ENCODE results near the gene THSD4. TPM values are rescaled to one million over a fixed set of nuclear protein-coding genes. Genes with fewer than 3 reads are reported as not detected.

Gene THSD4
- total RNA-seq, 1 experiment from 2014 or later, result 36.3 TPM

DNA sequence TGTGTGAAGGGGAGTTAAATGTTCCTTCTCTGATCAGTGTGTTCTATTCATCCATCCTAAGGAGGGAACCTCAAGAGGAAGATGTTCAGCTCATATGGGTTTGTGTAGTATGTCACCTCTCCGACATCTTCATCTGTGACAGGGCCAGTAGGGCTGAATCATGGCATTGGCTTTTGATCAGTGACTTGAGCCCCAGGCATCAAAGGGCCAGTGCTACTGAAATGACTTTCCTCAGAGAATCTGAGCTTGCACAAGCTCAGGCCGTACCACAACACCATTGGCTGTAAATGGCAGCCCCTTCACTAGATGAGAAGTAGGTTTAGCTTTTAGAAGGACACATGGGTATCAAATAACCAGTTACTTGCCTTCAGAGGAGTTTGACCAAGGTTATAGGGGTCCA is 511.9 kb downstream of the THSD4 start:
- H3K36me3 Mint-ChIP-seq (ENCODE audit: insufficient read depth, unreplicated experiment), result no peaks in the 10 kb centered on the region
- TF ChIP-seq, protein P1, sequence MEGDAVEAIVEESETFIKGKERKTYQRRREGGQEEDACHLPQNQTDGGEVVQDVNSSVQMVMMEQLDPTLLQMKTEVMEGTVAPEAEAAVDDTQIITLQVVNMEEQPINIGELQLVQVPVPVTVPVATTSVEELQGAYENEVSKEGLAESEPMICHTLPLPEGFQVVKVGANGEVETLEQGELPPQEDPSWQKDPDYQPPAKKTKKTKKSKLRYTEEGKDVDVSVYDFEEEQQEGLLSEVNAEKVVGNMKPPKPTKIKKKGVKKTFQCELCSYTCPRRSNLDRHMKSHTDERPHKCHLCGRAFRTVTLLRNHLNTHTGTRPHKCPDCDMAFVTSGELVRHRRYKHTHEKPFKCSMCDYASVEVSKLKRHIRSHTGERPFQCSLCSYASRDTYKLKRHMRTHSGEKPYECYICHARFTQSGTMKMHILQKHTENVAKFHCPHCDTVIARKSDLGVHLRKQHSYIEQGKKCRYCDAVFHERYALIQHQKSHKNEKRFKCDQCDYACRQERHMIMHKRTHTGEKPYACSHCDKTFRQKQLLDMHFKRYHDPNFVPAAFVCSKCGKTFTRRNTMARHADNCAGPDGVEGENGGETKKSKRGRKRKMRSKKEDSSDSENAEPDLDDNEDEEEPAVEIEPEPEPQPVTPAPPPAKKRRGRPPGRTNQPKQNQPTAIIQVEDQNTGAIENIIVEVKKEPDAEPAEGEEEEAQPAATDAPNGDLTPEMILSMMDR (IDR thresholded peaks at IDR 0.05; ENCODE audit: unreplicated experiment), result no peak
- ChIA-PET POLR2A (interaction anchor here (1.0 kb wide), 1 partner anchor 65 kb away, joined by 3 read pairs; no protein-coding TSS in a partner anchor), CTCF (interaction anchor here (0.6 to 1.5 kb wide), 5 partner anchors 15 to 174 kb away, joined by 3 read pairs; no protein-coding TSS in a partner anchor)
- no peaks in the 10 kb centered on the region for H3K27me3 Mint-ChIP-seq (ENCODE audit: insufficient read depth, unreplicated experiment)
- no peak overlapping the region for H3K4me3 Mint-ChIP-seq (ENCODE audit: unreplicated experiment)
- H3K27ac Mint-ChIP-seq (ENCODE audit: low read depth, unreplicated experiment), result no peak overlapping the region
- no peaks in the 10 kb centered on the region for H3K9me3 Mint-ChIP-seq (ENCODE audit: unreplicated experiment)
- intact Hi-C loops (cut with micrococcal nuclease), result no loop called here
- no TSS peak for BruUV-seq (replicated peaks)
- H3K4me1 Mint-ChIP-seq (ENCODE audit: insufficient read depth, unreplicated experiment), result no peaks in the 10 kb centered on the region
- no peak for DNase-seq (ENCODE audit: unreplicated experiment)

DNA sequence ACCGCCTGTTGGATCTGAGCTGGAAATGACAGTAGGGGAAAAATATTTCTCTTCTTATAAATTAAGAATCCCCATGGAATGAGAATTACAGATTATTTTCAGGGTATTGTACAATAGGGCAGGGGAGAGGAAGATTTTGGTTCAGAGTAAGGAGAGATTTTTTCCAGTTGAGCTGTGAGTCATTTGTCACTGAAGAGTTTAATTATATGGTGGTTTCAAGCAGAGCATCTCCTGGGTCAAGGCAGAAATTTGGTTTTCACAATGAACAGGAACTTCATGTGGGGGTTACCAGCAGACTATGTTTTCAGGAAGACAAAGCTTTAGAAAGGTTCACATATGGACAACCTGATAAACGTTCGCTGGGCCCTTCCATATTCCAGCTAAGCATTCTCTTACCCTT is 512.3 kb downstream of the THSD4 start:
- H3K27ac Mint-ChIP-seq (ENCODE audit: low read depth, unreplicated experiment), result no peak overlapping the region
- no peaks in the 10 kb centered on the region for H3K4me1 Mint-ChIP-seq (ENCODE audit: insufficient read depth, unreplicated experiment)
- no peaks in the 10 kb centered on the region for H3K9me3 Mint-ChIP-seq (ENCODE audit: unreplicated experiment)
- intact Hi-C loops (cut with micrococcal nuclease), result no loop called here
- CTCF ChIA-PET, result interaction anchor here (0.6 to 1.5 kb wide), 5 partner anchors 16 to 174 kb away, joined by 3 read pairs; no protein-coding TSS in a partner anchor
- POLR2A ChIA-PET, result interaction anchor here (1.0 kb wide), 1 partner anchor 65 kb away, joined by 3 read pairs; no protein-coding TSS in a partner anchor
- H3K27me3 Mint-ChIP-seq (ENCODE audit: insufficient read depth, unreplicated experiment), result no peaks in the 10 kb centered on the region
- H3K4me3 Mint-ChIP-seq (ENCODE audit: unreplicated experiment), result no peak overlapping the region
- no peaks in the 10 kb centered on the region for H3K36me3 Mint-ChIP-seq (ENCODE audit: insufficient read depth, unreplicated experiment)
- no TSS peak for BruUV-seq (replicated peaks)
- TF ChIP-seq, protein P1 (IDR thresholded peaks at IDR 0.05; ENCODE audit: unreplicated experiment), result no peak
- DNase-seq (ENCODE audit: unreplicated experiment), result no peak

DNA sequence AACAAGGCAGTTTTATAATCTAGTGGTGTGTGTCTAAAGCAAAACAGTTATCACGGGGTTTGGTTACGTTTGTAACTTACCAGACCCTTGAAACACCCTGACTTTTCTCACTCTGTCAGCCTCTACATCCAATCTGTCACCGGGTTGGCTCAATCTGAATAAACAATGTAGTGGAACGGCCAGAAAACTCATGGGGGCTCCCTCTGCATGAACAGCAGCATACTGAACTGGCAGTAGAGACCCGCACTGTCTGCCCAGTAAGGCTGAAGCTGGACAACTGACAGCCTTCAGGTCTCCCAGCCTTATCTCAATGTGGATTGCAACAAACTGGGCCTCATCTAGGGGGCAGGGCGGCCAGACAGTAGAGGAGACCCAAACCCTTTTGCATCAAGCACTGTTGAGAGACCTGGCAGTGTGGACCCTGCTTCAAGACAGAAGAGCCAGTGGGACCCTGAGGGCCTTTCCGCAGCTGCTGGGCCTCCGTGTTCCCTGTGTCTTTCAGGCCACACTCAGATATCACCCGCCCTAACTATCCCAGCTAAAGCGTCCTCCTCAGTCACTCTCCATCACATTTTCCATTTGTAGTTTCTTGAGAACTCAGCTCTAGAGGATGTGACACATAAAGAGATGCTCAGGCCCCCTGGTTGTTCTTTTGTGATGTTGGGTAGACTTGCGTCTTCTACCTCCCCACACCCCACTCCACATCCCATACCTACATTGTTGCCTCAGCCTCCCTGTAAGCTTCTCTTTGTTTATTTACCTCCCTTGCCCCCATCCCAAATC is 513.9 kb downstream of the THSD4 start:
- ChIA-PET POLR2A (interaction anchor here (1.1 kb wide), 1 partner anchor 13 kb away, joined by 3 read pairs; no protein-coding TSS in a partner anchor), CTCF (interaction anchor here (0.7 kb wide), 1 partner anchor 569 kb away, joined by 3 read pairs; no protein-coding TSS in a partner anchor)
- Mint-ChIP-seq H3K27me3 (ENCODE audit: insufficient read depth, unreplicated experiment) (no peaks in the 10 kb centered on the region), H3K27ac (ENCODE audit: low read depth, unreplicated experiment) (no peak overlapping the region), H3K9me3 (ENCODE audit: unreplicated experiment) (no peaks in the 10 kb centered on the region), H3K36me3 (ENCODE audit: insufficient read depth, unreplicated experiment) (no peaks in the 10 kb centered on the region), H3K4me1 (ENCODE audit: insufficient read depth, unreplicated experiment) (no peaks in the 10 kb centered on the region), H3K4me3 (ENCODE audit: unreplicated experiment) (no peak overlapping the region)
- BruUV-seq (replicated peaks), result no TSS peak
- intact Hi-C loops (cut with micrococcal nuclease), result no loop called here
- DNase-seq (ENCODE audit: unreplicated experiment), result no peak
- TF ChIP-seq, protein P1 (IDR thresholded peaks at IDR 0.05; ENCODE audit: unreplicated experiment), result no peak

DNA sequence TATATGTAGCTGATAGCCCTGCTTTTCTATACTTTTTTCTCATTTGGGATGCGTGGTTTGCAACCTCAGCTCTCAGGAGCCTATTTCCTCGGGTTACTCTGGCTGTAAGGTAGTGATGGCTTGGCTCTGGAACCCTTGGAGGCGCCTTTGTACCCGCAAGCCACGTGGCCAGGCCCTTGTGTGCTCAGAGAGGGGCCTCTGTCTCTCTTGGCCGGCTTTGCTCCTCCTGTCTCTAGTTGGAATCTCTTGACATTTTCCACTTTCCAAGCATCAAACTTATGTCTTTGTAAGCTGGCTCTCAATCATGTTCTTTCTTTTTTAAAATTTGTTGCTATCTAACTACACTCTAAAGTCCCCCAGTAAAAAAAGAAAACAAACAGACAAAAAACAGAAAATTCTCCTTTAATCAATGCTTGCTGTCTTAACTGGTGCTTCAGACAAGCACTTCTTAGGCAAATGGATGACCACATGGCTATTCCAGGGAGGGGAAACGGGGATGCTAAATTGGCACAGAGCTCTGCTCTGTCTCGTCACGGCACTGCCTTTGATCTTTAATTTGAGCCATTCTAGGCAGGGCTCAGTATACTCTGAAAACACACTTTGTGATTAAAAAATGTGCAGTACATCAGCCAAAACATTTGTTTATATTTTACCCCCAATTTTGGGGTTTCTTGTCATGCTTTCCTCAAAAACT is 514.7 kb downstream of the THSD4 start:
- DNase-seq (ENCODE audit: unreplicated experiment), result no peak
- Mint-ChIP-seq H3K4me3 (ENCODE audit: unreplicated experiment) (no peak overlapping the region), H3K27ac (ENCODE audit: low read depth, unreplicated experiment) (no peak overlapping the region), H3K36me3 (ENCODE audit: insufficient read depth, unreplicated experiment) (no peaks in the 10 kb centered on the region), H3K9me3 (ENCODE audit: unreplicated experiment) (no peaks in the 10 kb centered on the region), H3K4me1 (ENCODE audit: insufficient read depth, unreplicated experiment) (no peaks in the 10 kb centered on the region), H3K27me3 (ENCODE audit: insufficient read depth, unreplicated experiment) (no peaks in the 10 kb centered on the region)
- POLR2A ChIA-PET, result interaction anchor here (1.1 kb wide), 1 partner anchor 14 kb away, joined by 3 read pairs; no protein-coding TSS in a partner anchor
- TF ChIP-seq, protein P1 (IDR thresholded peaks at IDR 0.05; ENCODE audit: unreplicated experiment), result no peak
- intact Hi-C loops (cut with micrococcal nuclease), result no loop called here
- CTCF ChIA-PET, result interaction anchor here (1.0 kb wide), 1 partner anchor 21 kb away, joined by 3 read pairs; no protein-coding TSS in a partner anchor
- no TSS peak for BruUV-seq (replicated peaks)

All from MCF 10A (cell line).